Measurements from ENCODE around the gene PCGF1.
A peak's percentile ranks its signal among the peaks of the same experiment; 100 is the strongest.

- no peak for TF ChIP-seq RAD21 (IDR thresholded peaks at IDR 0.05; ENCODE audit: low read length)
- peak; percentile 91 for TF ChIP-seq MAZ (IDR thresholded peaks at IDR 0.05; ENCODE audit: borderline replicate concordance, low read depth, low read length)
- TF ChIP-seq POLR2A (IDR thresholded peaks at IDR 0.05; ENCODE audit: low read depth, low read length) = peak; percentile 30; the same call in 1 of the 2 replicates
- no peak for TF ChIP-seq CTCF (conservative IDR thresholded peaks at IDR 0.05; ENCODE audit: low read depth, low read length)
- no peak for TF ChIP-seq NFE2L2 (IDR thresholded peaks at IDR 0.05; ENCODE audit: low read depth, low read length)
Measured at GRCh38 chr2:74553892-74554819, 46.7 kb upstream of the PCGF1 start, which contains the start of the genes DOK1 and LOXL3.
